Activated naive CD4-positive, alpha-beta T cell (primary cell): ENCODE data around the gene GPR152.

Experiments used
- DNase-seq, 4 experiments: peaks; one replicate each; lab custom pipeline; 2025; lab: John Stamatoyannopoulos, UW

The GPR152 gene

GRCh38 chr11:67423891-67424613, 28.5 kb downstream of the GPR152 start:
- no peak for DNase-seq

- no peak for DNase-seq
These were observed 29.1 kb downstream of the GPR152 start for GRCh38 chr11:67423466-67423865.

GRCh38 chr11:67422891-67423290, 29.6 kb downstream of the GPR152 start:
- no peak for DNase-seq

GRCh38 chr11:67421430-67422031, 31.0 kb downstream of the GPR152 start:
- DNase-seq = no peak

GRCh38 chr11:67420646-67421429, 31.7 kb downstream of the GPR152 start:
- peak; percentile 97 to 100 (median 98) for DNase-seq

- DNase-seq = no peak
These were observed 32.3 kb downstream of the GPR152 start for GRCh38 chr11:67420147-67420645.

- DNase-seq = no peak
These were observed 33.0 kb downstream of the GPR152 start for GRCh38 chr11:67419325-67420049.

GRCh38 chr11:67418476-67419281, 33.9 kb downstream of the GPR152 start:
- DNase-seq = peak in 2 of 4 experiments; percentile 36 to 47

- no peak for DNase-seq
These were observed 35.1 kb downstream of the GPR152 start for GRCh38 chr11:67417425-67417824.

GRCh38 chr11:67416416-67417335, 35.9 kb downstream of the GPR152 start:
- DNase-seq = peak in 2 of 4 experiments; percentile 76 to 88

GRCh38 chr11:67415501-67416304, 36.8 kb downstream of the GPR152 start, which contains the start of gene CARNS1:
Gene CARNS1 (plus strand): TSS chr11:67415678. CDS start chr11:67416200, 522 bp downstream.
- DNase-seq = no peak

- no peak for DNase-seq
These were observed 39.2 kb downstream of the GPR152 start for GRCh38 chr11:67413266-67413849.

- no peak for DNase-seq
These were observed 39.9 kb downstream of the GPR152 start for GRCh38 chr11:67412495-67413179.

- no peak for DNase-seq
These were observed 40.8 kb downstream of the GPR152 start for GRCh38 chr11:67411785-67412152.

- no peak for DNase-seq
These were observed 41.3 kb downstream of the GPR152 start for GRCh38 chr11:67410984-67411784.

- no peak for DNase-seq
These were observed 42.1 kb downstream of the GPR152 start for GRCh38 chr11:67410369-67410831.

GRCh38 chr11:67409781-67410368, 42.7 kb downstream of the GPR152 start:
- no peak for DNase-seq
